ENCODE data around the gene DEFB129.

The DEFB129 gene

DNA sequence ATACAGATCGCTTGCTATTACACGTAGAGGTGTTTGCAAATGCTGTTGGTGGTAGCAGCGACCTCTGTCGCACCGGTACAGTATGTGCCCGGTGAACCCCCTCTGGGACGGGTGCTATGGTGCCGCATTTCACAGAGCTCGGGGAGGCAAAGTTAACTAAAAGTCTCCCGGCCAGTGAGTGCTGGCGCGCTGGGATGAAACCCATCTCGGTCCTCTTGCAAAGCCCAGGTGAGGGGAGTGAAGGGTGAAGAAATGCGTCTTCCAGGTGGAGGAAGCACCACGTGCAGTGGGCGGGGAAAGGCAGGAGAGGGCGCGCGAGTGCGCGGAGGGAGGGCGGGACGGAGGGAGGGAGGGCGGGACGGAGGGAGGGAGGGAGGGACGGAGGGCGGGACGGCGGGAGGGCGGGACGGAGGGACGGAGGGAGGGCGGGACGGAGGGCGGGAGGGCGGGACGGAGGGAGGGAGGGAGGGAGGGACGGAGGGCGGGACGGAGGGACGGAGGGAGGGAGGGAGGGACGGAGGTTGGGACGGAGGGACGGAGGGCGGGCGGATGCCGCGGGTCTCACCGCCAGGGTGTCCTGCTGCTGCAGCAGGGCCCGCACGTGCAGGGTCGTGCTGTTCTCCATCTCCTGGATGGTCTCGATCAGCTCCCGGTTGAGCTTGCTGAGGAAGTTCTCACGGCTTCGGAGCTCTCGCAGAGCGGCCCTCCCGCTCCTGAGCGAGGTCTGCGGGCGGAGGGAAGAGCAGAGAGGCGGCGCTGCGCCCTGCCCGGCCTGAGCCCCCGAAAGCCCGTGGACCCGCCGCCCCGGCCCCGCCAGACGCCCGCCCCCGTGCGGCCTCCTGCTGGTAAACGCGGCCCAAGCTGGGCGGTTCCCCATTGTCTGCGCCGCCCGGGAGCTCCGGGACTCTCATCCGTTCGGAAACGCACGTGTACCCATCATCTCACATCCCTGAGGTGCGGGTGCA, 51.8 kb downstream of the DEFB129 start:
- DNase-seq: peak in 5 of 42 donors; percentile 4 to 83 (median 45)
- intact Hi-C loops (cut with DNase I): no loop called here
